Stomach (tissue), 4 donors: ENCODE data around the gene SLC16A7.

Experiments
- CTCF ChIP-seq, 7 experiments: fragments of 450-650 bp in 4 of 7; fragments of 200-600 bp in 3 of 7; sonication (generic) in 3 of 7; IDR thresholded peaks; one replicate each; pipeline ENCODE4 v1.5.1; 2016 to 2019; ENCODE audit warnings: antibody characterized with exemption in 7 of 7, control low read depth in 2 of 7, mild to moderate bottlenecking in 1 of 7
- EP300 ChIP-seq: sonication (generic); formaldehyde crosslinking; IDR thresholded peaks from one replicate; pipeline ENCODE4 v1.6.1; 2017; ENCODE audit warnings: antibody characterized with exemption
- POLR2A ChIP-seq, 4 donors: fragments of 450-650 bp; IDR thresholded peaks; one replicate each; pipeline ENCODE4 v1.6.1; 2016; ENCODE audit warnings: antibody characterized with exemption in 4 of 4, control low read depth in 2 of 4, mild to moderate bottlenecking in 1 of 4, moderate library complexity in 1 of 4
- POLR2AphosphoS5 ChIP-seq, 3 donors: sonication (generic); formaldehyde crosslinking; IDR thresholded peaks; one replicate each; pipeline ENCODE4 v1.6.1; 2016; ENCODE audit warnings: antibody characterized with exemption in 3 of 3

GRCh38 chr12:59594943-59595500 lies 807 bp upstream of the SLC16A7 start:
- TF ChIP-seq CTCF (IDR thresholded peaks at IDR 0.05) (no peak), POLR2A (IDR thresholded peaks at IDR 0.05) (no peak), POLR2AphosphoS5 (IDR thresholded peaks at IDR 0.05) (no peak), EP300 (no peak)
